ENCODE data around the gene GPATCH4.
"Not testable (repeated sequence)": the region's sequence is repeated elsewhere in the genome, so short reads cannot be mapped to it uniquely, and the experiment has no call there.

Gene GPATCH4

DNA sequence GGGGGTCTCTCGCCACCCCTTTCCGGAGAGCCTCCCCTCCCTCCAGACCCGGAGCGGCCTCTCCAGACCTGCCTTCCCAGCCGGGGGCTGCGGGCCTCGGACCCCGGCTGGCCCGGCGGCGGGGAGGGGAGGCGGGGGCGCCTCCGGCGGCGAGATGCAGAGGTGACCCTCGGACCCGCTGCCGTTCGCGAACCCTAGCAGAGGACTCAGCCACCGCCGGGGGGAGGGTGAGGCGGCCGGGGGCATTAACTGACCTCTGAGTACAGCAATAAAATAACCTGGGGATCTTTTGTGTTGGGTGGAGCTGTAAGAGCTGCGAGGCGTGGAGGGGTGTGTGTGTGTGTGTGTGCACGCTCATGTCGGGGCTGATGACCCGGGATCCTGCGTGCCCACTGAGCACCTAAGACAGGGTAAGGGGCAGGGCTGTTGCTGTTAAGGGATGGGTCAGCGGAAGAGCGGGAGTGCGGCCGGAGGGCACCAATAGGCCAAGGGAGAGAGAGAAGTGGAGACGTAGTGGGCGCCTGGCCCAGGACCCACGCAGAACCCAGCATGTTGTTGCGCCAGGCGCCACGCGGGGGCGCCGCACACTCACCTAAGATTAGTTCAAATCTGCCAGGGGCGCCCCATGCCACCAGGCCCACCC is 24.3 kb upstream of the GPATCH4 start:
- DNase-seq, result peak; percentile 70

- no peak for DNase-seq
These were observed 23.6 kb upstream of the GPATCH4 start for GRCh38 chr1:156624814-156625435.

- DNase-seq, result peak; percentile 46
These were observed 22.9 kb upstream of the GPATCH4 start for GRCh38 chr1:156623946-156624813.

DNA sequence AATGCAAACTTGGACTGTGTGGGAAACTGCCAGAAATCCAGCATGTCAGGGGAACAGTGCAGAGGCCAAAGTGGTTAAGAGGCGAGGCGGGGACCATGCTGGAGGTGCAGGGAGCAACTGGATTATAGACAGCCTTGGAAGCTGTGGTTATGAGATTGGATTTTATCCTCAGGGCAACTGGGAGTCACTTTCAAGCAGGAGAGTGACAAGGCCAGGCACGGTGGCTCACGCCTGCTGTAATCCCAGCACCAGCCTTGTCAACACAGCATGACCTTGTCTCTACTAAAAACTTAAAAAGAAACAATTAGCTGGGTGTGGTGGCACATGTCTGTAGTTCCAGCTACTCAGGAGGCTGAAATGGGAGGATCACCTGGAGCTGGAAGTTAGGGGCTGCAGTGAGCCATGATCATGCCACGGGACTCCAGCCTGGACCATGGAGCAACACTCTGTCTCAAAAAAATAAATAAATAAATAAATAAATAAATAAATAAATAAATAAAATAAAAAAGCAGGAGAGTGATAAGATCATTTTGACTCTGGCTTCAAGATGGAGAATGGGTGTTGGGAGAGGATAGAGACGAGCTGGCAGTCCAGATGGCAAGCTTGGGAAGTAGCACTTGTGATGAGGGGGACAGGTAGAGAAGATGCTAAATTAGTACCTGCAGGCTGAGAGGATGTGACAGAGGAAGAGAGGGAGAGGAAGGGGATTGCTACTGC is 21.5 kb upstream of the GPATCH4 start:
- no peak for DNase-seq

DNA sequence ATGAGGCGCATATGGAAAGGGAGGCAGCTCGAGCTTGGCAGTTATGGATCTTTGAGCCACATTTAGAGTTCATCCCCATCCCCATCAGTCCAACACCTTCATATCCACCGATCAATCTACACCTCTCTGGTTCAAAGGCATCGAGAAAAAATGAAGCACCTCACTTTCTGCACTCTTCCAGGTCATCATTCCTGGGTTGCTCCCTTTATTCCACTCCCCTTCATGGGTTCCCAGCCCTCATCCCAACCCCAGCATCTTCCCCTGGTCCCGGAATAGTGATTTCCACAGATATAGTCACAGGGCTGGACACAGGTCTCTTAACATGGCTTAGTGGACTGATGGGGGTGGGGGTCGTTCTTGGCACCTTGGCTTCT is 18.3 kb upstream of the GPATCH4 start:
- no peak for DNase-seq

GRCh38 chr1:156618853-156619581 is 17.7 kb upstream of the GPATCH4 start, which contains the start of gene HAPLN2:
Gene HAPLN2 (plus strand): TSS chr1:156619415. CDS start chr1:156623491, 4,076 bp downstream.
- peak; percentile 23 for DNase-seq

- no peak for DNase-seq
These were observed 15.2 kb upstream of the GPATCH4 start for GRCh38 chr1:156616463-156616862.

DNA sequence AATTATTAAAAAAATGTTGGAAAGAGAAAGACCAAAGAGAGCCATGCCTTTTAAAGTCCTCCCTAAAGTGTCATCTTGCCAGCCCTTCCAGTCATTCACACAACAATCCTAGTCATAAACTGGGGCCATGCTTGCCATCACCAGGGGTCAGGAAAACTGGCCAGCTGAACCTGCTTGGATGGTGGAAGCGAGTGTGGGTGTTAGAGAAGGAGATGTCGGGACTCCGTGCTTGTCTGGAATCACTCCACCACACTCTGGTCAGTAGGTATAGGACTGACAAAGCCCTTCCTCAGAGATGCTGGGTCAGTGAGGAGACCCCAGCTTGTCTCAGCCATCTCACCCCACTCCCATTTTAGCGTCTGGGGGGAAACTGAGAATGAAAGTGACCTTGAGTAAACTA is 14.7 kb upstream of the GPATCH4 start:
- no peak for DNase-seq

GRCh38 chr1:156612666-156613065 is 11.4 kb upstream of the GPATCH4 start:
- no peak for DNase-seq

- not testable (repeated sequence) for DNase-seq
These were observed 8.8 kb upstream of the GPATCH4 start for GRCh38 chr1:156610072-156610471.

DNA sequence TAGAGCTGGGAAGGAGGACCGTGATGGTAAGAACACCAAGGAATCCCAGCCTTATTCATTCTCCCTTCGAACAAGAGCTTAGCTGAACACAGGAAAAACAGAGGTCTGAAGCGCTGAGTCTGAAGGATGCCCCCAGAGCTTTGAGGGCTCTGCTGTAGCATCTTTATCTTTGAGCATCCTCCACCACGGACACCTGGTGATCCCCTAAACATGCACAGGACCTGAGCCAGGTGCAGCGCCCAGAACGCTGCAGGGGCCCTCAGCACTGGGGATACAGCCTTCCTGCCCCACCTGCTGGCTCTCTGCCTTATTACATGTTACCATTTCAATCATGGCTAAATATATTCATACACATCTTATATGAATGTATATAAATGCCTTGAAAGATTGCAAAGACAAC is 7.7 kb upstream of the GPATCH4 start:
- peak; percentile 61 for DNase-seq

DNA sequence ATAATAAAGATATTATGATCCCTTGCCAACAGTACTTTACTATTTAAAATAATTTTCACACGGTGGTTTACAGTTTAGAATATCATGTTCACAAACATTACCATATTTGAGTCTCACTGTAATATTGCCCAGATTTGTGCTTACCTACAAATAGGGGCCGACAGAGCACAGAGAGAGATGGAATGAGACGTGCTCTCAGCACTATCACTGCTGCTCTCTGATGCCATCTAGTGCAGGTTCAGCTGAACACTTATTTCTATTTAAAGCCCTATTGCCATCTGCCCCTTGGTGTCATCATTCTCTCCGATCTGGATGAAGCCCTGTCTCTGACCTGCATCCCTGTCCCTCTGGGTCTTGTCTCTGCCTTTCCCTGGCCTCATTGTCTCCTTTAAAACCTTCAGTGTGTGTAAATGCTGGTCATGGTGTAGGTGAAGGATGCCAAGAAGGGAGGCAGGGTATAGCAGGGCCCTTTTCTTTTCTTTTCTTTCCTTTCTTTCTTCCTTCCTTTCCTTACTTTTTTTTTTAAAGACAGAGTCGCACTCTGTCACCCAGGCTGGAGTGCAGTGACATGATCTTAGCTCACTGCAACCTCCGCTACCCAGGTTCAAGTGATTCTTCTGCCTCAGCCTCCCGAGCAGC is 6.9 kb upstream of the GPATCH4 start:
- DNase-seq, result peak; percentile 61

DNA sequence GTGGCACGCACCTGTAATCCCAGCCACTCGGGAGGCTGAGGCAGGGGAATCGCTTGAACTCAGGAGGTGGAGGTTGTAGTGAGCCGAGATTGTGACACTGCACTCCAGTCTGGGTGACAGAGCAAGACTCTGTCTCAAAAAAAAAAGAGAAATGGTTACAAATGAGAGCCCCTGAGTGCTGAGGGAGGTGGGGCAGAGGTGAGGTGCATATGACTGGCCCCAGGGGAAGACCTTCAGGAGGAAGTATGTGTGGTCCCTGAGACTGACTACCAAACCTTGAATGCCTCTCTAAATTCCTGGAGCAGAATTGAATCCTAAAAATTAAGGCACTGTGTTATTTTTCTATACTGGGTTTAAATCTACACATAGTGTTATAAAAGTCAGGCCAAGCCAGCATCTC is 6.1 kb upstream of the GPATCH4 start:
- DNase-seq, result not testable (repeated sequence)

DNA sequence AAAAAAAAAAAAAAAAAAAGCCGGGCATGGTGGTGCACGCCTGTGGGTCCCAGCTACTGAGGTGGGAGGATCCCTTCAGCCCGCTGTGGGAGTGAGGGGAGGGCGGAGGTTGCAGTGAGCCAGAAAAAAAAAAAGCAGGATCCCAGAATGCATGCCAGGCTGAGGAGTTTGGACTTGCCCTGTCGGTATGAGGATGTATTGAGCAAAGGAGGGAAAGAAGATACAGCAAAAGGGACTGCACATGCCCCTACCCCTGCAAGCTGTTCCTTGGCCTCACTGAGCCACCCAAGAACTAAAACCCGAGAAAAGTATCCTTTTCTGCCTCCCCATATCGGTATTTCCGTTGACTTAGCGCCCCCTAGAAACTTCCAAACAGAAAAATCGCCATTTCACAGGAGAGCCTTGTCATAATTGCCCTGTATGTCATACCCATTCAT is 1.3 kb upstream of the GPATCH4 start:
- no peak for DNase-seq

- DNase-seq, result no peak
These were observed 613 bp upstream of the GPATCH4 start for GRCh38 chr1:156601892-156602291.

DNA sequence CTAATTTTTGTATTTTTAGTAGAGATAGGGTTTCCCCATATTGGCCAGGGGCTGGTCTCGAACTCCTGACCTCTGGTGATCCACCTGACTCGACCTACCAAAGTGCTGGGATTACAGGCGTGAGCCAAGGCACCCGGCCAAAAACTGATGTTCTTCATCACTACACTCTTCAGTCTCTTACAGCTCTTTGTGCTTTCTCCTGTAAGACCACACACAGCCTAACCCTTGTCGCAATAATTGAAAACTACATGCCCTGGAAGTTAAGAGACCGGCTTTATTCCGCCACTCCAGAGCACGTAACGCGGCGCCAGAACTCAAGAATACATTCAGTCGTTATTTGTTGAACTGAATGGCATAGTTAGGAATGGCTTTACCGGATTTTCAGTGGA is 552 bp downstream of the GPATCH4 start:
- no peak for DNase-seq

DNA sequence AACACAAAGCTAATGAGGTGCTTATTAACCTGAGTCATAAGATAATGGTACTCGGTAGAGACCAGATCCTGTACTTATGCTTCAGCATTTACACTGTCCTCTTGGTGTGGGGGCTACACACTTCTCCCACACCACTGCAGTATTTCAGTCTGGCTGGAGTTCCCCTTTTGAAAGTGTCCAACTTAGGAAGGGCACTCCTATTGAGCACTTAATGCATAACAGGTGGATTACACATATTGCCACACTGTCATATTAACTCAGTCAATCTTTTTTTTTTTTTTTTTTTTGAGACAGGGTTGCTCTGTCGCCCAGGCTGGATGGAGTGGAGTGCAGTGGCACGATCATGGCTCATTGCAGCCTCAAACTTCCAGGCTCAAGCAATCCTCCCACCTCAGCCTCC is 1.5 kb downstream of the GPATCH4 start:
- no peak for DNase-seq

GRCh38 chr1:156598731-156599432 is 2.4 kb downstream of the GPATCH4 start:
- no peak for DNase-seq

DNA sequence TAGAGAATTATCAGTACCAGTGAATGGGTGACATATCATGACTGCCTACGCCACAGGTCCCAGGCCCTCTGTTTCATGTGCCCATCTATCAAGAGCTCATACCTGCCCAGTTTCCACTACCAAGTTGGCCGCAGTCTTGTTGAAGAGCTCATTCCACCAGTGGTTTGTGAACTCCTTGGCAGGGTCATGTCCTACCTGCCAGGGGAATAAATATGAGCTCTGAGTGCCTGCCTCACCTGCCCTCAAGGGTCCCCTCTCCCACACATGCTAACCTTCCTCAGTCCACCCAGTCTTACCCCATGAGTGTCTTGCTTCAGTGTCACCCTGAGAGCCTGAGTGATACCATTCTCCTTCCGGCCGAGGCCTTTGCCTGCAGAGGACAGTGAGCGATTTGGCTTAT is 3.2 kb downstream of the GPATCH4 start:
- no peak for DNase-seq

- DNase-seq, result no peak
These were observed 4.9 kb downstream of the GPATCH4 start for GRCh38 chr1:156596426-156596825.

DNA sequence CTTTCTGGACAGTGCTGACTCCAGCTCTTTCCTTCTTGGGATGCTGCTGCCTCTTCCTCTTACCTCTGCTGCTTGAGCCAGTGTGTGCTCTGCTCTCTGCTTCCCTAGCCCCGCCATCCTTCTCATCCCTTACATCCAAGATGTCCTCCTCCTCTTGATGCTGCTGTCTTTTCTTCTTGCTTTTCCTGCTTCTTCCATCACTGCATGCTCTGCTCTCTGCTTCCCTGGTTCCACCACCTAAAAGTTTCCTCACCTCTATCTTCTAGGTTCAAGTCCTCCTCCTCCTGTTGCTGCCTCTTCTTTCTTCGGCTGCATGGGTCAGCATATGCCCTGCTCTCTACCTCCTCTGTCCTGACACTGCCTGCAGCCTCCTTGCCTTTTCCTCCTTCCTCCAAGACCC is 6.3 kb downstream of the GPATCH4 start:
- DNase-seq, result no peak

Measured in activated naive CD4-positive, alpha-beta T cell treated with Interleukin-2 at 50 U/mL for 16 hours (primary cell).